Endodermal cell (in vitro differentiated cells): Measurements from ENCODE around the gene PLA2G15. TPM values are rescaled to one million over a fixed set of nuclear protein-coding genes. Genes with fewer than 3 reads are reported as not detected.
"Not testable (repeated sequence)": the region's sequence is repeated elsewhere in the genome, so short reads cannot be mapped to it uniquely, and the experiment has no call there.

ENCODE experiments used
- DNase-seq: peaks from one replicate; pipeline ENCODE4 v3.0.0-alpha.2; 2017
- H3K27ac ChIP-seq: 2 replicates; pipeline ENCODE4 v1.5.1; 2013; ENCODE audit warnings: mild to moderate bottlenecking, low read depth, low read length, moderate library complexity
- H3K27me3 ChIP-seq: 2 replicates; pipeline ENCODE4 v1.6.1; 2013; ENCODE audit warnings: mild to moderate bottlenecking, low read length, moderate library complexity; ENCODE audit not compliant: insufficient read depth, control insufficient read depth, poor library complexity, severe bottlenecking
- H3K36me3 ChIP-seq: 2 replicates; pipeline ENCODE4 v1.7.0; 2013; ENCODE audit warnings: mild to moderate bottlenecking, low read length, moderate library complexity; ENCODE audit not compliant: control insufficient read depth, insufficient read depth
- H3K4me1 ChIP-seq: one replicate; pipeline ENCODE4 v1.7.0; 2013; ENCODE audit warnings: low read length; ENCODE audit not compliant: control insufficient read depth, insufficient read depth
- H3K4me3 ChIP-seq: 2 replicates; pipeline ENCODE4 v1.5.1; 2013; ENCODE audit warnings: mild to moderate bottlenecking, low read length, moderate library complexity
- H3K9ac ChIP-seq: 2 replicates; pipeline ENCODE4 v1.6.1; 2013; ENCODE audit warnings: mild to moderate bottlenecking, low read length, moderate library complexity; ENCODE audit not compliant: poor library complexity, severe bottlenecking; ENCODE audit errors: extremely low read depth
- H3K9me3 ChIP-seq: 2 replicates; pipeline ENCODE4 v1.6.1; 2013; ENCODE audit warnings: mild to moderate bottlenecking, low read length, moderate library complexity; ENCODE audit not compliant: control insufficient read depth
- H3K27ac Mint-ChIP-seq: 2 replicates; pipeline ENCODE4 v1.8.0; 2020; ENCODE audit warnings: mixed read lengths
- H3K27me3 Mint-ChIP-seq: 2 replicates; pipeline ENCODE4 v1.8.0; 2021; ENCODE audit warnings: mild to moderate bottlenecking, mixed read lengths; ENCODE audit not compliant: insufficient read depth
- H3K36me3 Mint-ChIP-seq: 2 replicates; pipeline ENCODE4 v1.8.0; 2020; ENCODE audit warnings: low read depth, mixed read lengths
- H3K4me1 Mint-ChIP-seq: 2 replicates; pipeline ENCODE4 v1.8.0; 2020; ENCODE audit warnings: mixed read lengths
- H3K4me3 Mint-ChIP-seq: 2 replicates; pipeline ENCODE4 v1.8.0; 2020; ENCODE audit warnings: mild to moderate bottlenecking, moderate library complexity, mixed read lengths
- H3K9me3 Mint-ChIP-seq: 2 replicates; pipeline ENCODE4 v1.8.0; 2020; ENCODE audit warnings: mild to moderate bottlenecking, mixed read lengths
- CTCF ChIP-seq: fragments of 200-600 bp; sonication (generic); conservative IDR thresholded peaks from 2 replicates; pipeline ENCODE4 v1.5.0; 2021; ENCODE audit warnings: antibody characterized with exemption, mild to moderate bottlenecking
- WGBS, 2 experiments: methylation state at CpG; one replicate each; pipeline versions ENCODE4 v1.1.5 to v1.1.7; 2013; ENCODE audit warnings: missing lambda C conversion rate in 2 of 2, mixed read lengths in 1 of 2; ENCODE audit not compliant: insufficient coverage in 1 of 2, insufficient read length in 1 of 2; 5-methylcytosine and 5-hydroxymethylcytosine counted together
- total RNA-seq, 2 donors: library from RNA; stranded (reverse); fragmentation: NEBNext Ultra II Directional in 1 of 2; extraction: Animal tissue kit (Norgen Biotek cat#: 25700) in 1 of 2; gene quantifications; 2 replicates in 1 of 2; 3 replicates in 1 of 2; pipeline ENCODE4 v1.2.1, GENCODE V29; 2021

PLA2G15 gene
- total RNA-seq, 2 donors from 2014 or later: 8.7 to 10.0 TPM

- no peak for TF ChIP-seq CTCF
- no peaks in the 10 kb centered on the region for H3K4me1 ChIP-seq
- H3K4me3 Mint-ChIP-seq: no peak overlapping the region
- no peak for DNase-seq
- no peak overlapping the region for H3K27ac ChIP-seq
- no peaks in the 10 kb centered on the region for H3K27me3 ChIP-seq
- H3K4me1 Mint-ChIP-seq: peaks cover 32% of the 10 kb centered on the region
- peaks cover 89% of the 10 kb centered on the region for H3K36me3 ChIP-seq
- H3K9me3 ChIP-seq: no peaks in the 10 kb centered on the region
- peaks cover 41% of the 10 kb centered on the region for H3K36me3 Mint-ChIP-seq
- H3K4me3 ChIP-seq: no peak overlapping the region
- peak overlapping the region; percentile 69 for H3K27ac Mint-ChIP-seq
- no peaks in the 10 kb centered on the region for H3K9me3 Mint-ChIP-seq
- WGBS, 2 experiments: 97 to 100% methylated on average over 7 to 11 of the region's 11 CpGs
- no peak overlapping the region for H3K9ac ChIP-seq
- H3K27me3 Mint-ChIP-seq: no peaks in the 10 kb centered on the region
These were observed 42.4 kb downstream of the PLA2G15 start for GRCh38 chr16:68287276-68288251.

- Mint-ChIP-seq H3K36me3 (peaks cover 41% of the 10 kb centered on the region), H3K4me1 (peaks cover 32% of the 10 kb centered on the region), H3K4me3 (no peak overlapping the region), H3K9me3 (no peaks in the 10 kb centered on the region), H3K27me3 (no peaks in the 10 kb centered on the region), H3K27ac (peak overlapping the region; percentile 69)
- no peaks in the 10 kb centered on the region for H3K4me1 ChIP-seq
- no peak overlapping the region for H3K9ac ChIP-seq
- no peaks in the 10 kb centered on the region for H3K9me3 ChIP-seq
- WGBS, 2 experiments: 95 to 100% methylated on average over 1 of the region's 1 CpG
- no peak overlapping the region for H3K4me3 ChIP-seq
- DNase-seq: no peak
- TF ChIP-seq CTCF: no peak
- H3K27me3 ChIP-seq: no peaks in the 10 kb centered on the region
- H3K36me3 ChIP-seq: peaks cover 90% of the 10 kb centered on the region
- H3K27ac ChIP-seq: no peak overlapping the region
These were observed 43.1 kb downstream of the PLA2G15 start for GRCh38 chr16:68288252-68288650.

GRCh38 chr16:68288796-68289195 is 43.6 kb downstream of the PLA2G15 start:
- H3K9ac ChIP-seq, H3K27me3 ChIP-seq, H3K4me3 Mint-ChIP-seq, H3K9me3 ChIP-seq, H3K27me3 Mint-ChIP-seq, H3K4me3 ChIP-seq, DNase-seq, H3K4me1 ChIP-seq, H3K27ac Mint-ChIP-seq, H3K27ac ChIP-seq, H3K9me3 Mint-ChIP-seq: not testable (repeated sequence)
- Mint-ChIP-seq H3K4me1 (peaks cover 26% of the 10 kb centered on the region), H3K36me3 (peaks cover 41% of the 10 kb centered on the region)
- WGBS, 2 experiments: 85 to 96% methylated on average over 5 to 9 of the region's 9 CpGs
- peaks cover 88% of the 10 kb centered on the region for H3K36me3 ChIP-seq
